GM21447 (cell line): ENCODE measurements around the gene RNF186.
"Not testable (repeated sequence)": the region's sequence is repeated elsewhere in the genome, so short reads cannot be mapped to it uniquely, and the experiment has no call there.

Experiments used
- ATAC-seq: cut with Tn5 transposase; IDR thresholded peaks from one replicate; pipeline ENCODE4 v1.9.1; 2021; ENCODE audit not compliant: unreplicated experiment

The RNF186 gene

GRCh38 chr1:19797827-19798226 lies 17.3 kb downstream of the RNF186 start:
- ATAC-seq, result no peak

DNA sequence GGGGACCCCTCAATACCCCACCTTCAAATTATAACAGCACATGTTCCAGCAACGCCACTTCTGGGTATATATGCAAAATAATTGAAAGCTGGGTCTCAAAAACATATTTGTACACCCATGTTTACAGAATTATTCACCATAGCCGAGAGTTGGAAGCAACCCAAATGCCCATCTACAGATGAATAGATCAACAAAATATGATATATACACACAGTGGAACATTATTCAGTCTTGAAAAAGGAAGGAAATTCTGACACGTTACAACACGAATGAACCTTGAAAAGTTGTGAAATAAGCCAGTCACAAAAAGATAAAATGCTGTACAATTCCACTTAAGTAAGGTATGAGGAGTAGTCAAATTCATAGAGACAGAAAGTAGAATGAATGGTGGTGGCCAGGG lies 20.5 kb downstream of the RNF186 start:
- no peak for ATAC-seq

GRCh38 chr1:19793360-19794046 lies 21.6 kb downstream of the RNF186 start:
- ATAC-seq, result no peak

- ATAC-seq, result no peak
Measured at GRCh38 chr1:19792237-19793002, 22.7 kb downstream of the RNF186 start.

DNA sequence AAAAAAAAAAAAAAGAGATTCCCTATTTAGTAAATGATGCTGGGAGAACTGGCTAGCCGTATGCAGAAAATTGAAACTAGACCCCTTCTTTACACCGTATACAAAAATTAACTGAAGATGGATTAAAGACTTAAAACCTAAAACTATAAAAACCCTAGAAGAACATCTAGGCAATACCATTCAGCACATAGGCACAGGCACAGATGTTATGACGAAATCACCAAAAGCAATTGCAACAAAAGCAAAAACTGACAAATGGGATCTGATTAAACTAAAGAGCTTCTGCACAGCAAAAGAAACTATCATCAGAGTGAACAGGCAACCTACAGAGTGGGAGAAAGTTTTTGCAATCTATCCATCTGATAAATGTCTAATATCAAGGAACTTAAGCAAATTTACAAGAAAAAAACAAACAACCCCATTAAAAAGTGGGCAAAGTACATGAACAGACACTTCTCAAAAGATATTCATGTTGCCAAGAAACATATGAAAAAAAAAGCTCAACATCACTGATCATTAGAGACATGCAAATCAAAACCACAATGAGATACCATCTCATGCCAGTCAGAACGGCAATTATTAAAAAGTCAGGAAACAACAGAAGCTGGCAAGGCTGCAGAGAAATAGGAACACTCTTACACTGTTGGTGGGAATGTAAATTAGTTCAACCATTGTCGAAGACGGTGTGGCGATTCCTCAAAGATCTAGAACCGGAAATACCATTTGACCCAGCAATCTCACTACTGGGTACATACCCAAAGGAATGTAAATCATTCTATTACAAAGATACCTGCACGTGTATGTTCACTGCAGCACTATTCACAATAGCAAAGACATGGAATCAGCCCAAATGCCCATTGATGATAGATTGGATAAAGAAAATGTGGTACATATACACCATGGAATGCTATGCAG lies 24.8 kb downstream of the RNF186 start:
- ATAC-seq, result not testable (repeated sequence)

DNA sequence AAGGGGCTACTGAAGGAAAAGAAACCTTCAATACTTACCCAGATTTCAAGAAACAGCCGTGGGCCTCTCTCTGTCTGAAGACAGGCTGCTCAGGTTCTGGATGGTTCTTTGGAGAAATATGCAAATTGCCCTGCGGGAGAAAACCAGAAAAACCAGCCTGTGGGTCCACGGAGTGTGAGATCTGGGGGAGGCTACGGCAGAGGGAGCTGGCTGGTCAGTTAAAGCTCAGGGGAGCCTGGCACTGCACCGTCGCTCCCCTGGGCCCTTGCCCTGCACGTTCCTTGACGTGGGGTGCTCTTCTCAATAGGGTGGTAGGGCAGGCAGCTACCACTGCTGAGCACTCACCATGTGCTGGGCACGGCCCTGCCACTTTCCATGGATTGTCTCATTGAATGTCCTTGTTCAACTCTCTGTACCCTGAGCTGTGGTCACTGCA lies 28.1 kb downstream of the RNF186 start:
- no peak for ATAC-seq

GRCh38 chr1:19785660-19786059 lies 29.4 kb downstream of the RNF186 start:
- no peak for ATAC-seq

DNA sequence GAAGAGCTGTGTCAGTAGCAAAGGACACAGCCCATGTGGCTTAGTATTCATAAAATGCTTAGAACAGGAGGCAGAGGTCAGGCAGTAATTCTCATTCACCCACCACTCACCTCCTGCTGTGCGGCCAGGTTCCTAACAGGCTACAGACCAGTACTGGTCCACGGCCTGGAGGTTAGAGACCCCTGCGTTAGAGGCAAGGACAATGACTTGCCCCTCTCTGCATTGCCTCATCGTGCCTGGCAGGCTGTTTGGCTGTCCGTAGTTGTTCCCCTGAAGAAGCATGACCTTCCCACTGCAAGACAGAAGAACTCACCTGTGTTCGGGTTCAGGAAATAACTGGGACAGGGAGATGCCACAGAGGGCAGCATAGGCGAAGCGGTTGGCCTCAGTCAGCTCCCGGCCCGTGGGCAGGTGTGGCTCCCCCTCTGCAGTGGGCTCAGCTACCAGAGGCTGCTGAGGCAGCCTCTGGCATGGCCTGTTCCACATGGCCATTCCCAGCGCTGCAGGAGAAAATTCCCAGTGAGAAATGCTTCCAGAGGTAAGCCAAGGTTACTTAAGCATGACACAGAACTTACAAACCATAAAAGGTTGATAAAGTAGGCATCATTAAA lies 34.7 kb downstream of the RNF186 start:
- ATAC-seq, result no peak

GRCh38 chr1:19776933-19777332 lies 38.1 kb downstream of the RNF186 start:
- no peak for ATAC-seq

DNA sequence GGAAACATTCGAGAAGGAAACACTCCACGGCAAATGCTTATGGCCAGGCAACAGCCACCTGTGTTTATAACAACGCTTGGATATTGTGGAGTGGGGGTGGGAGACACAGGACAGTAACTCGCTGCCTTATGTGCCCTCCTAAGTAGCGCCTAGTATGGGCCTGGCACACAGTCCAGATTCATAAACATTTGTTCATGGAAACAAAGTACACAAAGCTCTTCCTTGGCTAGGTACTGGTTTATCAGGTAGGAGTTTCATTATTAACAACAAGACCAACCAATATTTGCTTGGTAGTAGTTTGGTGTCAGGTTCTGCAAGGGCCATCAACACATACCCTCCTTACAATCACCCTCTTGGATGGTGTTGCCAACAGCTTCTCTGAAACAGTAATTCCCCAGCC lies 38.8 kb downstream of the RNF186 start:
- ATAC-seq, result no peak

GRCh38 chr1:19775831-19776230 lies 39.3 kb downstream of the RNF186 start:
- ATAC-seq, result no peak

GRCh38 chr1:19775317-19775716 lies 39.8 kb downstream of the RNF186 start:
- no peak for ATAC-seq

GRCh38 chr1:19774180-19774785 lies 40.8 kb downstream of the RNF186 start:
- ATAC-seq, result no peak

GRCh38 chr1:19773485-19773884 lies 41.6 kb downstream of the RNF186 start:
- no peak for ATAC-seq

DNA sequence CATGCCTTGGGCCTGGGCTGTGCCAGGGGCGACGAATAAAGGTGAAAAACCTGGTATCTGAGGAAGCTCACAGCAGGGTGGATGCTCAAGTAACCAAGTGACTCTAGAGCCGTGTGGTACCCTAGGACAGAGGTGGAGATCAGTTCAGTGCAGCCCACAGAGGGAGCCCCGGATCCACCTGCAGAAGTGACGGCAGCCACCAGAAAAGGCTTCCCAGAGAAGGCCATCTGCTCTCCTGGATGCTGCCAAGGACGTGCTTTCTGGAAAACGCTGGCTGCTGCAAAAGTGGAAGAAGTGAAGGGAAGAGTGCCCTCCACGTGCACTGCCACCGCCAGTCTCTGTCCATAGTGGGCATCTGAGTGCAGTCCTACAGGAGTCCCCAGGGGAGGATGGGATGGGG lies 43.0 kb downstream of the RNF186 start:
- ATAC-seq, result no peak

DNA sequence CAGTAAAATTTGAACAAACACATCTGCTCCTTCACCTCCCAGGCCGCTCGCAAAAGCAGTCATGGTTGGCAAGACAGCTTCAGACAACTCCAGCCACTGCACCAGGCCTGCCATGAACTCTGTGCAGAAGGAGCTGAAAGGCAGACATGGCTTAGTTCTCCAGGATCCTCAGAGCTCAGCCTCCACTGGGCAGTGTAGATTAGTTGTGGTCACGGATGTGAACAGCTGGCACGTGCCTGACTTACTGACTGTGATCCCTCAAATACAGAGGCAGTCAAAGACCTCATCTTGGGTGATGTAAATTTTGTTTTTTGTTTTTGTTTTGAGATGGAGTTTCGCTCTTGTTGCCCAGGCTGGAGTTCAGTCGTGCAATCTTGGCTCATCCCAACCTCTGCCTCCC lies 43.7 kb downstream of the RNF186 start:
- no peak for ATAC-seq

DNA sequence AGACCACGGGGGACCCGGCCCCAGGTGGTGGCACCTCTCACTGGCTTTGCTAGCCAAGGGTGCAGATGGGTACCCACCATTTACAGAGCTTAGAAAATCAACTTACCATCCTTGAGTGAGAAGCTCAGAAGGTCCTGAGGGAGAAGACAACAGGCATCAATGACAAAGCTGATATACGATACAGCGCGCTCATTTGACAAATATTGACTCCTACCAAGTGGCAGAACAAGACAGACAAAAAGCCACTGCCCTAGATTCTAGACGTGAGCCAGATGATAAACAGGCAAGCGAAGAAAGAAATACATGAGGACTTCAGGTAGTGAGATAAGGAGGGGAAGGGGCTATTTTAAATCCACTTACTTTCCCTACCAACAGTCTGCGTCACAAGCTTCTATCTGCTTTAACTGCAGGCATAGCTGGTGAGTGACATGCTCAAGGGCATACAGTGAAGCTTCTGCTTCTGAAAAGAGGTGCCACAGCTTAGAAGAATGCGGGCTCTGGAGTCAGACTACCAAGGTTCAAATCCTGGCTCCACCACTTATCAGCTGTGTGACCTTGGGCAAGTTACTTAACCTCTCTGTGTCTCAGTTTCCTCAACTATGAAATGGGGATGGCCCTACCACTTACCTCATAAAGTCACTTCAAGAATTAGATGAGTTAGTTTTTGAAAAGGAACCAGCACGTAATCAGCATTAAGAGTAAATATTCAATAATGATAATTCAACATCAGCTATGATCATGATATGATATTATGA lies 44.5 kb downstream of the RNF186 start:
- ATAC-seq, result no peak

GRCh38 chr1:19769211-19769932 lies 45.7 kb downstream of the RNF186 start:
- ATAC-seq, result no peak
